Daoy (cell line): ENCODE data around the gene FYCO1. TPM values are rescaled to one million over a fixed set of nuclear protein-coding genes. Genes with fewer than 3 reads are reported as not detected.

ENCODE experiments used
- DNase-seq: peaks from one replicate; pipeline ENCODE4 v3.0.0-alpha.2; 2015; ENCODE audit warnings: low read depth
- total RNA-seq: library from RNA; depleted of rRNA; stranded (reverse); fragments of >200 nt; shearing (Covaris generic); gene quantifications from 2 replicates; pipeline ENCODE4 v1.2.3, GENCODE V29; 2014

FYCO1 gene
- total RNA-seq, 1 experiment from 2014 or later: 3.3 TPM

GRCh38 chr3:45943207-45943846 is 52.3 kb downstream of the FYCO1 start, which contains the start of gene CXCR6:
TSS of gene CXCR6 (plus strand) at chr3:45943464. CDS start at chr3:45946482, 3,018 bp downstream.
- DNase-seq: no peak

GRCh38 chr3:45942051-45942825 is 53.4 kb downstream of the FYCO1 start:
- no peak for DNase-seq

GRCh38 chr3:45940781-45941365 is 54.8 kb downstream of the FYCO1 start:
- DNase-seq: no peak

GRCh38 chr3:45940004-45940780 is 55.4 kb downstream of the FYCO1 start:
- DNase-seq: no peak

- no peak for DNase-seq
Measured at GRCh38 chr3:45939341-45939771, 56.3 kb downstream of the FYCO1 start.

GRCh38 chr3:45938864-45939263 is 56.8 kb downstream of the FYCO1 start:
- peak; percentile 71 for DNase-seq

GRCh38 chr3:45938043-45938435 is 57.6 kb downstream of the FYCO1 start:
- no peak for DNase-seq

GRCh38 chr3:45937206-45938042 is 58.2 kb downstream of the FYCO1 start:
- no peak for DNase-seq

GRCh38 chr3:45936261-45936660 is 59.4 kb downstream of the FYCO1 start:
- no peak for DNase-seq

GRCh38 chr3:45933591-45933990 is 62.0 kb downstream of the FYCO1 start:
- no peak for DNase-seq

GRCh38 chr3:45932112-45932511 is 63.5 kb downstream of the FYCO1 start:
- DNase-seq: no peak

GRCh38 chr3:45931496-45931895 is 64.1 kb downstream of the FYCO1 start:
- no peak for DNase-seq

- DNase-seq: peak; percentile 29
Measured at GRCh38 chr3:45929042-45929679, 66.5 kb downstream of the FYCO1 start.

- DNase-seq: no peak
Measured at GRCh38 chr3:45927881-45928280, 67.7 kb downstream of the FYCO1 start.

- DNase-seq: peak; percentile 14
Measured at GRCh38 chr3:45923755-45924154, 71.9 kb downstream of the FYCO1 start.

- no peak for DNase-seq
Measured at GRCh38 chr3:45922950-45923590, 72.6 kb downstream of the FYCO1 start.

GRCh38 chr3:45922039-45922326 is 73.6 kb downstream of the FYCO1 start:
- DNase-seq: no peak

GRCh38 chr3:45921158-45922038 is 74.2 kb downstream of the FYCO1 start:
- DNase-seq: no peak

GRCh38 chr3:45917146-45917898 is 78.3 kb downstream of the FYCO1 start:
- DNase-seq: no peak
